Activated CD8-positive, alpha-beta memory T cell treated with anti-CD3 and anti-CD28 coated beads, Interleukin-2, amount 50 U/mL, for 4 hours (primary cell): ENCODE data around the gene OTOF.
A peak's percentile ranks its signal among the peaks of the same experiment; 100 is the strongest.
"Not testable (repeated sequence)": the region's sequence is repeated elsewhere in the genome, so short reads cannot be mapped to it uniquely, and the experiment has no call there.

Source experiments
- DNase-seq: peaks from one replicate; pipeline ENCODE4 v3.0.0-alpha.2; 2020

The OTOF gene

DNA sequence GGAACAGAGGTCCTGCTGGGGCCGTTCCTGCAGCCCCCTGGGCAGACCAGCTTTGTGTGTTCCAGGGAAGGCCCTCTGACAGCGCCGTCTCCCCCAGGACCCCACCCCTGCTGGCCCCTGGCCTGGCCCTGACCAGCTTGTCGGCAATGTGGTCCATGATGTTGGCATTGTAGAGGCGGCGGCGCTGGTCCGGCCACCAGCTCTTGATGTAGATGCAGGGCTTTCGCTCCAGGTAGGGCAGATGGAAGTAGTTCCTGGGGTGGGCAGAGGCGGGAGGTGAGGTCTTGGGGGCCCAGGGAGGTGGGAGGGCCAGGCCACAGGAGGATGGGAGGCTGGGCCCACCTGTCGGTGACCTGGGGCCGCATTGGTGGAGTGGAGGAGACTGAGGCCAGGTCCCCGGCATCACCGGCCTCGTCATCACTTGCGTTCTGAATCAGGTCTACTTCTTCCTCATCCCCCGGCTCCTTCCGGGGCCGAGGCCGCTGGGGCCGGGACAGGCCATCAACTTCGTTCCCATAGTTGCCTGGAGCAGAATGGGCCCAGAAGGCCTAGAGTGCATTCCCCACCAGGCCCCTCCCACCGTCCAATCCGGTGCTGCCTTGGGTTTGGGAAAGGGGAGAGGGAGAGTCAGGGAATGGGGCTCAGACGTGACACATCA, 1.3 kb upstream of the OTOF start:
- no peak for DNase-seq

DNA sequence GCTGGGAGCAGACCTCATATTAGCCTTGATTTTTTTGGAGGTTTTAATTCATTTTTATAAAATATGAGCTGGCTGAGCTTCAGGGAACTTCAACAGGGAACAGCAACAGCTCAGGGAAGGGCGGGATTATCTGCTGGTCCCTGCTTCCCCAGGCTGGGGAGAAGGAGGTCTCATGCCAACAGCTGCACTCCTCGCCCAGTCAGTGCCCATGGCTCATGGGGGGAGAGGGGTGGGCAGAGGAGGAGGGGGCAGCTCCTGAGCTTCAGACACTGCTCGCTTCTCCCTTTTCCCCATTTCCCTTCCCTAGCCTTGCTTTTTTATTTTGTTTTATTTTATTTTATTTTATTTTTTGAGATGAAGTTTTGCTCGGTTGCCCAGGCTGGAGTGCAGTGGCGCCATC, 442 bp upstream of the OTOF start:
- no peak for DNase-seq

DNA sequence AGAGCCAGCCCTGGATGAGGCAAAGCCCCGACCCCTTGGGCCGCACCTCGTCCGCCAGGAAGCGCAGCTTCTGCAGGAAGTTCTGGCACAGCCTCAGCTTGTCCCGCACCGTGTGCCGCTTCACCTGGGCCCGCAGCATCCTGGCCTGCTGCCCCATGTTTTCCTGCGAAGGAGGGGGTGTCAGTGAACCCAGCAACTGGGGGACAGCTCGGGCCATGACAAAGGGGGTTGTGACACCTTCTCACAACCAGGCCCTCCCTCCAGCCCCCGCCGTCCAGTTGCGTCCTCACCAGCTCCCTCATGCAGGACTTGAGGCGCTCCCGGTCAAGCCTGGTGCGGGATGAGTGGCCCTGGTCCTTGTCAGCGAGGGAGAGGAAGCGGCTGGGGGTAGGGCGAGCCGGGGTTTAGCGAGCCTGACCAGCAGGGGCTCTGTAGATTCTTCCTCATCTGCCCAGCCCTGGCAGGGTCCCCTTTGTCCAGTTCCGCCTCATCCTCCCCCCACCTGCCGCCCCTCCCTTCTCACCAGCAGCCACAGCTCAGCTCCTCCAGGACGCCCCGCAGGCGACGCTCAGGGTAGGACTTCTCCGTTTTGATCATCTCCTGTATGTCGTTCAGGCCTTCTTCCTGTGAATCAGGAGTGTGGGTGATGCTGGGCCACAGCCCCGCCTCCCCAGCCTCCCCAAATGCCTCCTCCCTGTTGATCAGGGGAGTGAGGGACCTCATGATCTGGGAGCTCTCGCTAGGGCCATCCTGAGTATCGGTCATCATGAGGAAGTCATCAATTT, 606 bp downstream of the OTOF start:
- no peak for DNase-seq

DNA sequence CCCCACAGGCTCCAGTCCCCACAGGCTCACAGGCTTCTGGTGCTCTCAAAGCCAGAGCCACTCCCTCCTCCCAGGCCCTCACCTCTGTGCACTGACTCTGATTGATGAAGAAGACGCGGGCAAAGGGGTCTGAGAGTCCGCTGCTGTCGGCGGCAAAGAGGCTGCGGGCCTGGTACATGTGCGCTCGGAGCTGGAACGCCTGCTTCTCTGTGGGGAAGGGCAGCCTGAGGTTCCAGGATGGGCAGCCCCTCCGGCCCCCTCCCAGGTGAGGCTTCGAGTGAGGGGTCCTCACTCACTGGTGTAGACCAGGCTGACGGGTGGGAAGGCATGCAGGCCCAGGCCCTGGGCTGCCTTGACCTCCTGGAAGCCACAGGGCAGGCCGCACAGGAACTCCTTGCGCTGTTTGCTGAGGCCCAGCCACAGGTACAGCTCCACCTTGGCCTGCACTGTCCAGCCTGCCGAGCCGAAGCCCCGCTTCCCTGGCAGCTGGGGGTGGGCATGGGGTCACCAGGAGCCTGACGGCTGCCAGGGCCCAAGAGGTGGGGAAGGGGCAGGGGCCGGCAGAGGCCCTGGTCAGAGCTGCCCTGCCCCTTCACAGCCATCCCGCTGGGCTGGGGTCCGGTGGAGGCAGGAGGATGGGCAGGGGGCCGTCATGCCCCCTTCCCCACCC, 2.0 kb downstream of the OTOF start:
- DNase-seq, result no peak

GRCh38 chr2:26475037-26475436, 2.9 kb downstream of the OTOF start:
- DNase-seq, result no peak

DNA sequence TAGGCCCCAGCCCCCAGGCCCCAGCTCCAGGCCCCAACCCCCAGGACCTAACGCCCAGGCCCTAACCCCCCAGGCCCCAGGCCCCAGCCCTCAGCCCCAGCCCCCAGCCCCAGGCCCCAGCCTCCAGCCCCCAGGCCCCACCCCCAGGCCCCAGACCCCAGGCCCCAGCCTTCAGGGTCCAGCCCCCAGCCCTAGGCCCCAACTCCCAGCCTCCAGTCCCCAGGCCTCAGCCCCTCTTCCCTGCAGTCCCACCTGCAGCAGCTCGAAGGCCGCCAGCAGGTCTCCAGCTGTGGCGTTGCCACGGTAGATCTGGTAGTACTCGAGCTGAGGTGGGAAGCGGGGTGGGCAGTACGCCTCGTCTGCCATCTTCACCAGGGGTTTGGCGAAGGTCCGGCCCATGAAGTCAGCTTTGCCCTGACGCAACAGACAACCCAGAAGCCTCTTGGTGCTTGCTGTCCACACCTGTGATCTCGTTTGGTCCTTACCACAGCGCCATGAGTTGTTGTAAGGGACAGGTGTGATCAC, 3.6 kb downstream of the OTOF start:
- DNase-seq, result no peak

GRCh38 chr2:26473796-26474195, 4.1 kb downstream of the OTOF start:
- no peak for DNase-seq

DNA sequence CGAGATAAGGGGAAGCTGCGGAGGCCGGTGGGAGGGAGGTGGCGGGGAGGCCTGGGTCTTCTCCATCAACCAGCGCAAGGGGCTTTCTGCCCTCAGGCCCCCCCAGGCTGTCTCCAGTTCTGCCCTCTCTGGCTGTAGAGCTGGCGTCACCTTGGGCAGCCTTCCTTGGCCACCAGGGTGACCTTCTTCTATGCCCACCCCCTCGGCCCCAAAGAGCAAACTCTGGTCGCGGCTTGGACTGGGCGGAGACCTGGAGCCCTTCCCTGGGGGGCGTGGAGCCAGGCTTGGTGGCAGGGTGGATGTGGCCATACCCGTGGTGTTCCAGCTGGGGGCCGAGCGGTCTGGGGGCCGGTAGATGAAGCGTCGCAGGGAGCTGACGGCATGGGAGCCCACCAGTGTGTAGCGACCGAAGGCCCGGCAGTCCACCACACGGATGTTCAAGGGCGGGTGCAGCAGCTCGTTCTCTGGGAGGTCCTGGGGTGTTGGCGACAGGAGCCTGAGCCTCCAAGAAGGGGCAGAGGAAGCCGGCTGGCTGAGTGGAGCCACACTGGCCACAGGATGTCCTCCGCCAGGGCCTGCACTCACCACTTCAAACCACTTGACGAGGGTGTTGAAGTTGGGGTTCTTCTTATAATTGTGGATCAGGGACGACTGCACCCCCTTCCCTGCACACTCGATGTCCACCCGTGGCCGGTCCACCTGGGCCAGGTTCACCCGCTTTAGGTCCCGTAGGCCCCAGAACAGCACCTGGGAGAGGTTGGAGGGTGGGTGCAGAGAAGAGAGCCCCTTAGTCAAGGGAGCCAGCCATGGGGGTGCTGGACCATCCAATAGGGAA, 4.9 kb downstream of the OTOF start:
- DNase-seq, result no peak

- no peak for DNase-seq
Measured at GRCh38 chr2:26471766-26472706, 5.9 kb downstream of the OTOF start.

DNA sequence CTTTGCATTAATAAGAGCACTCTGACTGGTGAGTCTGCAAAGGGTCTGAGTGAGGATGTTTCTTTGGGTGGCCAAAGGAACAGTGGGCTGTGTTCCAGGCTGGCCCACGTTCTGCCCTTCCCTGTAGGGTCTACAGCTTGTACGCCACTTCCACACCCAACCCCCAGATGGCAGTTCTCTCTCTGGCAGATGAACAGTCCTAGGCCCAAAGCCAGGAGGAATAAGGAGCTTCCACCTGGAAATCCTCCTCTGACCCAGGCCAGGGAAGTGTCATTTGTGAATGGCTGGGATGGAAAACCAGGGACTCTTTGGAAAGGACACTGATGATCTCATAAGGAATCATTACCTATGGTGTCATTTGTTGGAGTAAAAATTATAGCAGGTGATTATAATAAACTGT, 6.6 kb downstream of the OTOF start:
- no peak for DNase-seq

DNA sequence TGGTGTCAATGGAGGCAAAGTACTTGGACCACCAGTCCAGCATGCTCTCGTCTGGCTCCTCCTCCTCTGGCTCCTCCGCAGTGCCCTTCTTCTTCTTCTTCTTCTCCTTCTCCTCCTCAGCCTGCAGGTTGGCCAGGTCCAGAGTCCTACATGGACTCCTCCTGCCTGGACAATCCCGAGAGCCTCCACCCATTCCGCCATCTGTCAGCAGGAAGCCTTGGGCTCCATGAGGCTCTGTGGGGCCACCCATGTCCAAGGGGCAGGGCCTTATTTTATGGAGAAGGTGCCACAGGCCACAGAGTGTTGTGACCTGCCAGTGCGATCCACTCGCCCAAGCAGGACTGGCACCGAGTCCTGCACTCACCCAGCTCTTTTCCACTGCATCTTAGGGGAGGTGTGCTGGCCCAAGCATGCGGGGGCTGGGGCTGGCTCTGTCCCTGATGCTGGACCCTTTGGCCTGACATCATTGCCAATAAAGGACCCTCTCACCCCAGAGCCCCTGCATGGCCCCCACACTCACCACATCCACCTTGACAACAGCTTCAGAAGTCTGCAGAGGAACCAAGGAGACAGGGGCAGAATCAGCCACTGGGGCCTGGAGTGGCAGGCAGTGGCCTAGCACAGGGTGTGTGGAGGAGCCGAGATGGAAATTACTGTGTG, 7.2 kb downstream of the OTOF start:
- DNase-seq, result no peak

DNA sequence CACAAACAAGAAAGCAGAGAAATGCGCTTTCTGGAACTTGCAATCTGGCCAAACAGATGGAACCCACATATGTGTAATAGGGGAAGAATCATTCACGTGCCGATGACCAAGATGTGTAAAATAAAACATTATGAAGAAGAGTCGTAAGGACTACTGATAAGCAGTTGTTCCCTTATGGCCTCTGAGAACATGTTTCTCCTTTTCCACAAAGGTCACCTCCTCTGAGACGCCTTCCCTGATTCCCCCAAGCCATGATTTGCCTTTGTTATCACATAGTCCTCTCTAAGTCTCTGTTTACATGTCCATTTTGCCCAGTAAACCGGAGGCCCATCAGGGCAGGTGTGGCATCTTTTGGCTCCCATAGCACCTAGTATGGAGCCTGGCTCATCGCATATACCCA, 8.0 kb downstream of the OTOF start:
- no peak for DNase-seq

GRCh38 chr2:26469092-26469710, 8.7 kb downstream of the OTOF start:
- DNase-seq, result peak; percentile 56

- not testable (repeated sequence) for DNase-seq
Measured at GRCh38 chr2:26468544-26468943, 9.4 kb downstream of the OTOF start.

DNA sequence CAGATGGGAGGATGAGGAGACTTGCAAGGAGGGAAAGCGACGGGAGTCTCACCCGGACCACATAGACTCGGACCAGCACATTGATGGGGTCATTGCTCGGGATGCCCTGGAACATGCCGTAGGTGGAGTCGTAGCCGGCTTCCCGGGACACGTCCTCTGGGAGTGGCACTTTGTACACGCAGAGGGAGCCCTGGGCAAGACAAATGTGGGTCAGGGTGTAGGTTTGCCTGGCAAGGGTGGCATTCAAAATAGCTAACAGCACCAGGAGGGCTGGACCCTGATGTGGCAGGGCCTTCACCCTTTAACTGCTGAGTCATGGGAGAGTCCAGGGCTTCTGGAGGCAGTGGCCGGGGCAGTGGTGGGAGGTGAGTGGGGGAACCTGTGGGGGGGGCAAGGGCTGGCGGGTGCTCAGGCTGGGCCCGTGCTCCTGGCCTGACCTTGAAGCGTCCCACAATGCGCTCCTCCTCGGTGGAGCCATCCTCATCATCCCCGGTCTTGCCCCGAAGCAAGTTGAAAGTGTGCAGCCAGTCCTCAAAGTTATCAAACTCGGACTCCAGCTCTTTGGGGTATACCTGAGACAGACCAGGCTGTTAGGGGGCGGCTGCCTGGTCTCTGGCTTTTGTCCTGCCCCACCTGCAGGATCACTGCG, 11.1 kb downstream of the OTOF start:
- DNase-seq, result no peak

DNA sequence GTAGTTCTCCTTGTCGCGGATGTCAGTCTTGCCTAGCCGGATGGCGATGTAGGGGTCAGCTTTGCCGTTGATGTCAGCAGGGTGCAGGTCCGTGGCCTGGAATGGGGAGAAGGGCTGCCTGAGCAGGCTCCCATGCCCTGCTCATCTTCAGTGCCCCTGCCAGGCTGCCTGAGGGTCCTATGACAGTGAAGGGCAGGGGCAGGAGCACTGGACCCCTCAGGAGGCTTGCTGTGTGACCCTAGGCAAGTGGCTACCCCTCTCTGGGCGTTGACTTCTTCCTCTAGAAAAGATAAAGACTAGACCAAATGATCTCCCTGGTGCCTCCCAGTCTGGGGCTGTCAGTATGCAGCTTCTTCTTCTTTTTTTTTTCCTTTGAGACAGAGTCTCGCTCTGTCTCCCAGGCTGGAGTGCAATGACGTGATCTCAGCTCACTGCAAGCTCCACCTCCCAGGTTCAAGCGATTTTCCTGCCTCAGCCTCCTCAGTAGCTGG, 11.9 kb downstream of the OTOF start:
- no peak for DNase-seq

DNA sequence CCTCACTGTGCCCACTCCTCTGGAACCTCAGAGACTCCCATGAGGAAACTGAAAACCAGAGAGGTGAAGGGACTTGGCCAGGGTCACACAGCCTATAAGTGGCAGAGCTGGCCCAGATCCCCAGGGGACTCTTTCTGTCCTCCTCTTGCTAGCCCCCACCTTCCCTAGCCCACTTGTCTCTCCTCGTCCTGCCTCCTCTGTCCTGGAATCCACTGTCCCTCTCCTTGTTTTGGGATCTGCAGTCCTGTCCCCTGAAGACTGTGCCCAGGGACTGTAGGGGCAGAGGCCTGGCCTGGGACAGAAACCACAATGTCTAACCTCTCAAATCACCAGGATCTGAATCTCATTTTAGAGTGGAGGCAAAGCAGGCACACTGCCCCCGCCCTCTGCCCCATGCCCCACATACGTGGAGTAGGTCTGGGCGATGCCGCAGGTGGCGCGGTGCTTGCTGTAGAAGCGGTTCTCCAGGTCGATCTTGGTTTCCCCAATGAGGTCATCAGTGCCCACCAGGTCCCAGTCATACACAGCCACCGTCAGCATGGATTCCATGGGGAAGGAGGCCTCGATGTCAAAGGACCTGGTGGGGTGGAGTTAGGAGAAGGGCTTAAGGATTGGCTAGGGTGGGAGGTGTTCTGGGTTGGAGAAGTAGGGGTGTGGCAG, 12.5 kb downstream of the OTOF start:
- no peak for DNase-seq

DNA sequence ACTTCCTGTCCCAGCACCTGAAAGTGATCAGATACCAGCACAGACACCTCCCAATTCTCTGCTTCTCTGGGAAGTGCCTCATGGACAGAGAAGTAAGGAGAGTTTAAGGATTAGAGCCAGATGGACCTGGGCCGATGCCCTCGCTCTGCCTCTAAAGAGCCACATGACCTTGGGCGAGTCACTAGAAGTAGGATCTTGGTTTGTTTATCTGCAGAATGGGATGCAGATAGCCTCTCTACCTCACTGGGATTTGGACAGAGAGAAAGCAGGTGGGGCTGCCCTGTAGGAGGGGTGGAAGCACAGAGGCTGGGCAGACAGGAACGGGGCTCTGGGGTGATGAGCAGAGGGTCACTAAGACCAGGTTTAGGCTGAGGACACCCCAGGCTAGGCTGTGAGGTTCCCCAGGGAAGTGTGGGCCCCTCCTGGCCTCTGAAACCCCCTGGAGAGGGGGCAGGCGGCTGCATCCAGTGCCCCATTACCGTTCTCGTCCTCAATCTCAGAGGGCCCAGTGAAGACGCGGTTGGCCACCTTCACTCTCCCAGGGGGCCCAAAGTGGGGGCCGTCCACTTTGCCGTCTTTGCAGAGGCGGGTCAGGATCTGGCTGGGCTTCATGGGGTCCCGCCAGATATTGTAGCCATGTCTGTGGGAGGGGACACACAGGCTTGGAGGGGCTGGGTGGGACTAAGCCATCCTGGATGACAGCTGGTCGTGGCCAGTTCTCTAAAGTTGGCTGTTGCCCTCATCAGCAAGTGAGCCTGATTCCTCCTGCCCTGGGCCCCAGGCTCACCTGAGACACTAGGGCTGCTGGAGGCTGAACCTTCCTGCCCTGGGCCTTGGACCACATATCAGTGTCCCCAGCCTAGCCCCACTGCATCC, 13.3 kb downstream of the OTOF start:
- no peak for DNase-seq
